Dermis microvascular lymphatic vessel endothelial cell (primary cell): Measurements from ENCODE around the gene HSD17B13. TPM values are rescaled to one million over a fixed set of nuclear protein-coding genes. Genes with fewer than 3 reads are reported as not detected.
"Not testable (repeated sequence)": the region's sequence is repeated elsewhere in the genome, so short reads cannot be mapped to it uniquely, and the experiment has no call there.

Experiments used
- DNase-seq, 2 donors: peaks; one replicate each; pipeline versions ENCODE4 v3.0.0 to v3.0.0-alpha.2; 2010; ENCODE audit warnings: low read depth in 2 of 2
- total RNA-seq: library from RNA; depleted of rRNA; stranded (reverse); fragments of >200 nt; gene quantifications from 2 replicates; pipeline ENCODE4 v1.2.1, GENCODE V29; 2014

HSD17B13 gene
- total RNA-seq, 1 donor from 2014 or later: 0.13 TPM

GRCh38 chr4:87316961-87317360 is 5.7 kb downstream of the HSD17B13 start:
- no peak for DNase-seq

GRCh38 chr4:87315000-87315399 is 7.7 kb downstream of the HSD17B13 start:
- peak in 1 of 2 donors; percentile 9 for DNase-seq

DNA sequence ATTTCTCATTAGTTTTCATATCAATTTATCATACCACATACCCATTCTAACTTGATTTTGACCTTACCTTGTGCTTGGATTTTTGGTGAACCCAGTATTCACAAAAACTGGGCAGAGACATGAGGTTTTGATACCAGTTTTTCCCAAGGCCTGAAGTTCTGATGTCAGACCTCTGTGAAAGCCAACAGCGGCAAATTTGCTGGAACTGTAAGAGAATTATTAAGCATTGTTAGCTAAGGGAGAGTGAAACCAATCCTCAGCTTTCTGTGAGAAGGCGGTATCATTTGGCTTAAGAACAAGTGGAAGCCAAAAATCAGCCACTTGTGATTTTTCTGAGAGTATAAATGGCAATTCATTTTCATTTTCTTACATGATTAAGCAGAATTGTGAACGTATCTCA is 8.9 kb downstream of the HSD17B13 start:
- DNase-seq: no peak

- DNase-seq: no peak
Measured at GRCh38 chr4:87311684-87312083, 11.0 kb downstream of the HSD17B13 start.

- no peak for DNase-seq
Measured at GRCh38 chr4:87310691-87311335, 11.9 kb downstream of the HSD17B13 start.

GRCh38 chr4:87309625-87310024 is 13.1 kb downstream of the HSD17B13 start:
- DNase-seq: peak in 1 of 2 donors; percentile 47

GRCh38 chr4:87306056-87306455 is 16.6 kb downstream of the HSD17B13 start:
- DNase-seq: no peak

GRCh38 chr4:87305562-87305961 is 17.1 kb downstream of the HSD17B13 start:
- no peak for DNase-seq

DNA sequence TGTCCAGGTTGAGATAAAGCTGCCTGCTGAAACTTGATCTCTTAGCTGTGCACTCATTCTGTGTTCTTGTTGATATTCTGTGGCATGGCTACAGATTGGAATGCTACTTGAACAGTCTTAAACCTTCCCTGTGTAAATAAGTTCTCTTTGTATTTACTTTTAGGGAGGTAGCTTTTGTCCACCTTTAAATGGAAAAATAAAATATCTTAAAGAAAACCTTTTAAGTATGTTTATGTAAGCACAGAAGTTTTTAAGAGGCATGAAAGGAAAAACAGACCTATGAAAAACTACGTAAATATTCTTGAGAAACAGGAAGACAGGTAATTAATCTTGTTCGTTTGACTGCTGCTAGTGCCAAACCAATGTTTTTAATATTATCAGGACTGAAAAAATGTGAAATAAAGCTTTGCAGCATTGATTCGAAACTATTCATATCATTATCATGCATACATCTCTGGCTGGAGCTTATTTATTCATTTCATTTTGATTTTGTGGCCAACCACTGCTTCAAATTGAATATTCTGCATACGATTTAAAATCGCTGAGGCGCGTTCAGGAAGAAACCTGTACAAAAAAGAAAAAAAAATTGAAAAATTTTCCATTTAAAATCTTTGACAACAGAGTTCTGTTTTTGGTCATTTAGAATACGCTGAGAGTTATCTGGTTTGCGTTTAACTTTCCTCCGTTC is 17.8 kb downstream of the HSD17B13 start:
- no peak for DNase-seq

DNA sequence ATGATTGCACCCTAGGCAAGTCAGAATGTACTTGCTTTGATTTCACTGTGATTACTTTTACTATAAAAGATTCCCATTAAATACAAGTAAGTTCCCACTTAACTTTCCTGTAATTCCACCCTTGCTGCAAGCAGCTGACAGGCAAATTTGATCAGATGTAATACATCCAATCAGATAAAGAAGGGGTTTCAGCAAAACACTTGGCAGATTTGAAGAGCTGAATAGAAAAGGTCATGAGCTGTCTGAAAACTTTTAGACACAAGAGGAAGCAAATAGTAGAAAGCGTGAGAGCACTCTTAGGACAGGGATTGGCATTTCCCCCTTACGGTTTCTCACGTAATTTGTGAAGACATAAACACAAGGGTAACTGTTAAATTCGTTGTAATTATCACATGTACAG is 22.8 kb downstream of the HSD17B13 start:
- DNase-seq: peak in 1 of 2 donors; percentile 41

DNA sequence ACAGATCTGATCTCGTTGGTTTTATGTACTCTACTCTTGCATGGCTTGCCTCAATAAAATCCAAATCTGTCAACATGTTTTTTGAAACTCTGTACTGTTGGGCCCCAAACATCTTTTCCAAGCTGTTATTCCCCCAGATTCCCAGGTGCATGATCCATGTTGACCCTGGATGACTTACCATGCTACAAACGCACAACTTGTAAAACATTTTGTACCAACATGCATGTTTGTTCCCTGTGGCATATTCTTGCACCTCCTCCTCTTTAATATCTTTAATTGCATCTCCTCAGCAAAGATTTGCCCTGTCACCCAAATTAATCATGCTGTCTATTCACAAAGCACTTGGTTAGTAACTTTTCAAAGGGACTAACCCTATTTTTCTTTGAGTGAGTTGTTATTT is 24.3 kb downstream of the HSD17B13 start:
- no peak for DNase-seq

DNA sequence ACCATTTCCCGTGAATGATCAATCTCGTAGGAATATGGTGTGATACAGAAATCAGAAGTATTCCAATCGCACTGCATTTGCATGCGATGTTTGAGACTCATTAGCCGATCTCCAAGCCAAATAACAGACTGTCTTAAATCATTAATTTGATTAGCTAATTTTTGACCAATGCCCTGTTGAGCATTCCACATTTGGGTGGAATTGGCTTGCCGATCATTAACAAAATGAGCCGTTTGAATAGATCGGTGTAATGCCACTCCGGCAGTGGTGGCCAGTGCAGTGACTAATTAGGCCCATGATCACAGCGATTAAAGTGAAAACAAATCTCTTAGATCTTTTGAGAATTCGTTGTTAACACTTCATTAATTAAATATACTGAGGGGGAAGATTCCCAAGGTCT is 27.8 kb downstream of the HSD17B13 start:
- DNase-seq: not testable (repeated sequence)

GRCh38 chr4:87293889-87294288 is 28.8 kb downstream of the HSD17B13 start:
- DNase-seq: not testable (repeated sequence)

DNA sequence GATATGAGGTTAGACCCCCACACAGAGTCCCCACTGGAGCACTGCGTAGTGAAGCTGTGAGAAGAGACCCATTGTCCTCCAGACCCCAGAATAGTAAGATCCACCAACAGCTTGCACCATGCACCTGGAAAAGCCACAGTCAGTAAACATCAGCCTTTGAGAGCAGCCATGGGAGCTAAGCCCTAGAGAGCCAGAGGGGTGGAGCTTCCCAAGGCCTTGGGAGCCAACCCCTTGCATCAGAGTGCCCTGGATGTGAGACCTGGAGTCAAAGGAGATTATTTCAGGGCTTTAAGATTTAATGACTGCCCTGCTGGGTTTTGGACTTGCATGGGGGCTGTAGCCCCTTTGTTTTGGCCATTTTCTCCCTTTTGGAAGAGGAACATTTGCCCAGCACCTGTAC is 35.7 kb downstream of the HSD17B13 start:
- no peak for DNase-seq

- not testable (repeated sequence) for DNase-seq
Measured at GRCh38 chr4:87284268-87284667, 38.4 kb downstream of the HSD17B13 start.

DNA sequence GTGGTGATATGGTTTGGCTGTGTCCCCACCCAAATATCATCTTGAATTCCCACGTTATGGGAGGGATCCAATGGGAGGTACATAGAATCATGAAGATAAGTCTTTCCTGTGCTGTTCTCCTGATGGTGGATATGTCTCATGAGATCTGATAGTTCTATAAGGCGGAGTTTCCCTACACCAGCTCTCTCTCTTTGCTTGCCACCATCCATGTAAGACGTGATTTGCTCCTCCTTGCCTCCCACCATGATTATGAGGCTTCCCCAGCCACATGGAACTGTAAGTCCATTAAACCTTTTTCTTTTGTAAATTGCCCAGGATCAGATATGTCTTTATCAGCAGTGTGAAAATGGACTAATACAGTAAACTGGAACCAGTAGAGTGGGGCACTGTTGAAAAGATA is 39.5 kb downstream of the HSD17B13 start:
- DNase-seq: no peak

- DNase-seq: no peak
Measured at GRCh38 chr4:87281603-87282002, 41.1 kb downstream of the HSD17B13 start.

GRCh38 chr4:87278335-87278794 is 44.3 kb downstream of the HSD17B13 start:
- DNase-seq: no peak

DNA sequence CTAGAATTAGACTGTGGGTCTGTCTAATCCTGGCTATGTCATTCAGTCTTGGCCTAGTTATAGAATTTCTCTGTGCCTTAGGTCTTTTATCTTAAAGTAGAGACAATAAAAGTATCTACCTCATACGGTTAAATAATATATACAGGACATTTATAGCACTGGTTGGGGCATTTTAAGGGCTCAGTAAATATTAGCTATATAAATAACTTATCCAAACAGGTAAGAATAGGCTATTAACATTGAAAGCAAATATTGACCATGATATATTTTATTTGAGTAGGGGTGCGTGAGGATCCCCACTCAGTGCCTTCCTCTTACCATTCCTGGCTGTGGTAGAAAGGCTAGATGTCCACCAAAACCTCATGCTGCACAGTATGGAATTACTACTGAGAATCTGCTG is 47.4 kb downstream of the HSD17B13 start:
- no peak for DNase-seq

- DNase-seq: no peak
Measured at GRCh38 chr4:87274803-87275202, 47.9 kb downstream of the HSD17B13 start.

DNA sequence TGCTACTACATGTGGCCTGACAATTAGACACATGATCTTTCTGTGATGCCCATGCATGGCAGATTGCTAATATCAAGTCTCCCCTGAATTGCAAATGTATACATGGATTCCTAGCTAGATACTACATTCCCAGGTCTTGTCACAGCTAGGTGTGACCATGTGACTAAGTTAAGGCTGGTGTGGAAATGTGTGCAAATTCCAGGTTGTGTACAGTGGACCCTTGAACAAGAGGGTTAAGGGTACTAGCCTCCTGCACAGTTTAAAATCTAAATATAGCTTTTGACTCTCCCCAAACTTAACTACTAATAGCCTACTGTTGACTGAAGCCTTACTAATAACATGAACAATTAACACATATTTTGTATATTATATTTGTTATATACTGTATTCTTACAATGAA is 48.4 kb downstream of the HSD17B13 start:
- no peak for DNase-seq

DNA sequence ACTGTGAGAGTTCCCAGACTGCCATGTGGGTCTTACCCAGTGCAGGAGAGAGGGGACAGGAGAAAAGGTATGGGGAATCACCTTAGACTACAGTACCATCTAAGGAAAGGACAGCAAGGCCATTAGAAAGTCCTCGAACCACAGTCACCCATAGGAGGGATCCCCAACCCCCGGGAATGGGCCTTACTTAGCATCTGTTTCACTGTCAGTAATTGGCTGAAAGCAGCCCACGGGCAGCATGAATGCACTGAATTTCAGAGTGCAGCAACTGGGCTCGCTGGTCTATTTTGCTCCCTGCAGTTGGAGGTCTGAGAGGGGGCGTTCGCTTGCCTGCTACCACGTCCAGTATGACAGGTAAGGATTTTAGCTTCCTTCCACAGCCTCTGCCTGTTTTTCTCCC is 51.9 kb downstream of the HSD17B13 start:
- no peak for DNase-seq

DNA sequence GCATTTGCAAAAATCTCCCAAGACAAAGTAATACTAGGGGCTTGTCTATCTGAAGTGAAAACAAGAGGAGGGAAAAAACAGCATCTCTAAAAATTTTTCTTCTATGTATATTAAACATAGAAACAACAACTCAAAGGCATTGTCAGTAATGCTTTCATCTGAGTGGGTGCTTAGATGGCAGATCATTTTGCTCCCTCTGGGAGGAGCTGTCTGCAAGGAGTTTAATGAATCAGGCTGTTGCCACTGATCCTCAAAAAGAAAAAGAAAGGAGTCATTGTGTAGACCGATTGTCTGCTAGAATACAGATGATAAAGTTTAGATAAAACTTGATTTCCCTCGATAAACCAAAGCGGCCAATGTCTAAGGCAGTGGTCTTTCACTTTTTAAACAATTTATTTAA is 52.5 kb downstream of the HSD17B13 start:
- peak in 1 of 2 donors; percentile 35 for DNase-seq
